ENCODE results near the gene LAMB3.

The LAMB3 gene

DNA sequence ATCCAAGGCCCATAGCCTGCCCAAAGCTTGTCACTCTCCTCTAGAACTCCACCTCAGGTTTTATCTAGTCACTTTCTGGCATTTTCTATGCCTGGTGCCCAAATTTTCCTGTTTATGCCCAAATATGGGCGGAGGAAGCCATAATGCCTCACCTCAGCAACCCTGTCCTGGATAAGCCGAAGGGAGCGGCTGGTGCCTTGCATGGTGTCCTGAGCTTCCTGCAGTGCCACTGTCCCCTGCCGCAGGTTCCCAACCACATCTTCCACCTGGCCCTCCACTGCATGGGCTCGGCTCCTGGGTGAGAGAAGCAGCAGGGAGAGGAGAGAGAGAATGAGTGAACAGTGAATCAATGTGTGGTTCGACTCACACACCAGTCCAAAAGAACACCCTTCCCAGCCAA is 34.5 kb downstream of the LAMB3 start:
- no peak for DNase-seq (ENCODE audit: low read depth)

DNA sequence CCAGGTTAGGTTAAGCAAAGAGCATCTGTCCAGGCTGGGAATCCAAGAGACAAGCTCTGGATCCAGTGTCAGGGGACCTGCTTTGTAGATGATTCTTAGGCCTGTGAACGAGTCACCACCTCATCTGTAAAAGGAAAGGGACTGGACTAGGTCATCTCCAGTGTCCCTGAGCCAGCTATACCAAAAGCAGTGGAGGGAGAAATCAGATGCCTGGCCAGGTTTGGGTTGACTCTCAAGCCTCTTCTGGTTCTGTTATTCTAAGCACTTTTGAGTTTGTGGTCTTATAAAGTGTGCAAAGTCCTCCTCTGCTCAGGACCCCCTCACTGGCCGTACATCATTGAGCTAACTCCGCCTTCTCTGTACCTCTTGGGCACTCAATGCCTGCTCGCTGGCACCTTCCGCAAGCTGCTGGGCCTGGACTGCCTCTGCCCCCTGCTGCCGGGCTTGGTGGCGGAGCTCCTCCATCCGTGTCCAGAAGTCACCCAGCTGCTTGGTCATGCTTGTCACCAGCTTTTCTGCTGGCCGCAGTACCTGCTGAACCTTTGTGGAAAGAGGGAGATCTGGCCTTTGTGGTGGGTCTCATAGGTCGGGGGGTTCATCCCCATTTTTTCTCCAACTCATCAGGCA is 35.1 kb downstream of the LAMB3 start:
- DNase-seq (ENCODE audit: low read depth), result no peak

DNA sequence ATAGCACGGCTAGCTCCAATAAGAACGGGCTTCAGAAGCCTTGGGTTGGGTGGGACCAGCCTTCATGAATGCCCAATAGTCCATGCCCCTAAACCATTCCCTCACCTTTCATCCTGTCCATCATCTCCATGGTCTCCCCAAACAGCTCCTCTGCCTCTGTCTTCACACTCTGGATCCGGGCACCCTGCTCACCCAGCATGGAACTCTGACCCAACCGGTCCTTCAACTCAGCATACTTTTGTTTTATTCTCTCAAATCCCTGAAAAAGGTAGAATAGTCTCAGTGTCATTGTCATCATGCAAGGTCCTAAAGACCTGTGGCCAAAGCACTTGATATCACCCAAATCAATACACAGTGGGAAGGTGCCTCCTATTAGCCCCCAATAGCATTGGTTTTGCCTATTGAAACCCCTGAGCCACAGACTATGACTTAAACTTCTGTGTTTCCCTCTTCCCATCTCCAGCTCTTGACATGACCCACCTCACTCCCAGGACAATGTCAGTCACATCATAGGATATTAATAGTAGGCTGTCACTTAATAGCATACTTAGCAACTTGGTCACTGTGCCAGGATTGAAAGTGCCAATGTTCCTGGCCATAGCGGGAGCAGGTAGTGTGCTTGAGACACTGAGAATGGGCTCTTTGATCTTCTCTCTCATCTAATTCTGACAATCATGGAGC is 35.7 kb downstream of the LAMB3 start:
- DNase-seq (ENCODE audit: low read depth), result no peak

DNA sequence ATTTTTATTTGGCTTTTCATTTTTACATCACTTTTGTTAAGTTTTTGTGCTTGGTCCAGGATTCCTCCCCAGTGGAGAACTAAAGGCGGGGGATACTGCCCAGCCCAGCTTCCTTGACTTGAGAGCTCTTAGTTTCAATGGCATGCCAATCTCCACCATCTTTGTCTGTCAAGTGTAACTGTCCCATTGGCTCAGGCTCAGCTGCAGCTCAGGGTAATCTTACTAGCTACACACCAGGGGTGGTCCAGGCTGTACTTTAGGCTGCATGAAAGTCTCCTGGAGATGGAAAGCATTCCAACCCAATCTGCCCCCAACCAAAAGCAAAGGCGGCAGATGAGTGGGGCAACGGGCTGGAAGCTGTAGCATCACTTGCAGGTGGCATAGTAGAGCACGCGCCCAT is 37.3 kb downstream of the LAMB3 start:
- no peak for DNase-seq (ENCODE audit: low read depth)

DNA sequence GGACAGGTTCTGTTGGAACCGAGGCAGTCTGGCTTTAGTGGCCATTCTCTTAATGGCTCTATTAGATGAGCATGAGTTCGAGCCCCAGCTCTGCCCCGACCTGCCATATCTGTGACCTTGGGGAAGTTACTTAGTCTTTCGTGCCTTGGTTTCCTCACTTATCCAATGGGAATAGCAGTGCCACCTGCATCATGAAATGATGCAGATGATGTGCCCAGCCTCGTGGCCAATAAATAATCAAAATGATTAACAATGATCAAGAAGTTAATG is 38.1 kb downstream of the LAMB3 start:
- DNase-seq (ENCODE audit: low read depth), result no peak

DNA sequence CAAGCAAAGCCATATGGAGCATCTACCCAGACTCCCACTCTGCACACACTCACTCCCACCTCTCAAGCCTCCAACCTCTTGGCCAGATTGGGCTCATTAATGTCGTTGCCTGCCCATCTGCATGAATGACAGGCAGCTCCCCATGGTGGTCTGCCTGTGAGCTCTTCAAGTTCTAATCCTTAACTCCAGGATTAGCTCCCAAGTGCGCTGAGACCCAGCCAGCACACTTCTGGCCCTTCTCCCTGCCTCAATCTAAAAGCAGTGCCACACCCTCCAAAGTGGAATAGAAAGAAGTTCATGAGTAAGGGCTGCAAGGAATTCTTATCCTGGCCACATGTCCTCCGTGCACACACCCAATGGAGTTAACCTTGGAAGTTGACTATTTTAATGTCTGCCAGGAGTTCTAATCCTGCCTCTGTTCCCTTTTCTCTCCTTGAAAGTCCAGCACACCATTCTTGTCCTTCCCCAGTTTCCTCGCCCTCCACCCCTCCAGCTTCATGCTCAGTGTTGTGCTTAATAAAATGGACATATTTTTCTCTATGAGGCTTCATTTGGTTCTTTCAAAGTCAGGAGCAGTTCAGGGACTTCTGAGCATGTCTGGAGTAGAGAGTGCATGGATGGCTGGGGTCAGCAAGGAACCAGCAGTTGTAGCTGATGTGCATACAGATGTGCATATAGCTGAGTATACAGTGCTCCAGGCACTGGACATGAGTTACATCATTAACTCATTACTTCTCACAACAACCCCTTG is 38.6 kb downstream of the LAMB3 start:
- no peak for DNase-seq (ENCODE audit: low read depth)

DNA sequence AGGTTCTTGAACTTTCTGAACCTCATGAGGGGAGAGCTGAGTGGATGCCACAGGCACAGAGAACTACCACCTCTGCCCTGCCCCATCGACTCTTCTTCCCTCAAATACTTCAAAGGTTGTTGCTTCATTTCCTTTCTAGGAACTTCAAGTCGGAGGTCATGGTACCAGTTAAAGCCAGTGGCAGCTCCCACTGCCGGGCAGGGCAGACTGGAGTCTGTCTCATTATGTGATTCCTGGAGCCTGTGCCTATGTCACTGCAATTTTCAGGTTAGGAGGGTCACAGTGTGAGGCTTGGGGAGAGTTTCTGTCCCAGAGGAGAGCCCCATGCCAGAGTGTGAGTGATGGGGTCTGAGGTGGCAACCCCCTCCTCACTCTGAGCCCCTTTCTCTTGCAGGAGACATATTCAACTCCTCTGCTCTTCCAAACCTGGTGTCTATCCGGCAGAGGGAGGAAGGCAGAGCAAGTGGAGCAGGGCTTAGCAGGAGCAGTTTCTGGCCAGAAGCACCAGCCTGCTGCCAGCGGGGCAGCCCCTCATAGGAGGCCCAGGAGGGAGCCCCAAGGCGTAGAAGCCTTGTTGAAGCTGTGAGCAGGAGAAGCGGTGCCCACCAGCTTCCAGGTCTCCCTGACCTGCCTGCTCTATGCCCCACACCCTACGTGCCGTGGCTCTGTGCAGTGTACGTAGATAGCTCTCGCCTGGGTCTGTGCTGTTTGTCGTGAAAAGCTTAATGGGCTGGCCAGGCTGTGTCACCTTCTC is 39.4 kb downstream of the LAMB3 start:
- no peak for DNase-seq (ENCODE audit: low read depth)

DNA sequence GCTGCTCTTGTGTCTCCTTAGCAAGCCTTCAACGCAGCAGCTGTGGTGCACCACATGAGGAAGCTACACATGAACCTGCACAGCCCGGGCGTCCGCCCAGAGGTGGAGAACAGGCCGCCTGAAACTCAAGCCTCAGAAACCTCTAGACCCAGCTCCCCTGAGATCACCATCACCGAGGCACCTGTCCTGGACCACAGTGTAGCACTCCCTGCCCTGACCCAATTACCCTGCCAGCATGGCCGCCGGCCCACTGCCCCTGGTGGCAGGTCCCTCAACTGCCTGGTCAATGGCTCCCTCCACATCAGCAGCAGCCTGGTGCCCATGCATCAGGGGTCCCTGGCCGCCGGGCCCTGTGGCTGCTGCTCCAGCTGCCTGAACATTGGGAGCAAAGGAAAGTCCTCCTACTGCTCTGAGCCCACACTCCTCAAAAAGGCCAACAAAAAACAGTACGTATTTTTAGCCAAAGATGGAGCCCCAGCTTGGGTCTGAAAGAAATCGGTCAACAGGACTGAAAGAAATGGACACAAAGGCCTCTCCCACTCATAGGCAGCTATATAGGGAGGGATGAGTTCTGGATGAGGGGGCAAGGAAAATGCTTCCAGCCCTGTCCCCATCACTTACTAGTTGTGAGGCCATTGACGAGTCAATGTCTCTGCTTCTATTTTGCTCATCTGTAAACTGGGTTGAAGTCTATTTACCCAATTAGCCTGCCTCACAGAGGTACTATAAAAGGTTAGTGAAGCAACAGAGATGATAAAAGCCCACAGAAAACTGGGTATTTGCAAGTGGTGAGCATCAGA is 40.3 kb downstream of the LAMB3 start:
- no peak for DNase-seq (ENCODE audit: low read depth)

DNA sequence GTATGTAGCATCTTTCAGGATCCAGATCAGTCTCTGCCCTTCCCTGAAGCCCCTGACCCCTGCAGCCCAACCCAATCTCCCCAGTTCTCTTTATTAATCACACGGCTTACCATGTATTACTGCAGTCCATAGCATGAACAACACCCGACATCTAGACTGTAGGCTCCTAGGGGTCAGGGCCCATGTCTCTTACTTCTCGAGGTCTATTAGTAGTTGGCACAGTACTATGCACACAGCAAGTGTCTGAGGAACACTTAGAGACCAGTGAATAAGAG is 41.7 kb downstream of the LAMB3 start:
- DNase-seq (ENCODE audit: low read depth), result no peak

DNA sequence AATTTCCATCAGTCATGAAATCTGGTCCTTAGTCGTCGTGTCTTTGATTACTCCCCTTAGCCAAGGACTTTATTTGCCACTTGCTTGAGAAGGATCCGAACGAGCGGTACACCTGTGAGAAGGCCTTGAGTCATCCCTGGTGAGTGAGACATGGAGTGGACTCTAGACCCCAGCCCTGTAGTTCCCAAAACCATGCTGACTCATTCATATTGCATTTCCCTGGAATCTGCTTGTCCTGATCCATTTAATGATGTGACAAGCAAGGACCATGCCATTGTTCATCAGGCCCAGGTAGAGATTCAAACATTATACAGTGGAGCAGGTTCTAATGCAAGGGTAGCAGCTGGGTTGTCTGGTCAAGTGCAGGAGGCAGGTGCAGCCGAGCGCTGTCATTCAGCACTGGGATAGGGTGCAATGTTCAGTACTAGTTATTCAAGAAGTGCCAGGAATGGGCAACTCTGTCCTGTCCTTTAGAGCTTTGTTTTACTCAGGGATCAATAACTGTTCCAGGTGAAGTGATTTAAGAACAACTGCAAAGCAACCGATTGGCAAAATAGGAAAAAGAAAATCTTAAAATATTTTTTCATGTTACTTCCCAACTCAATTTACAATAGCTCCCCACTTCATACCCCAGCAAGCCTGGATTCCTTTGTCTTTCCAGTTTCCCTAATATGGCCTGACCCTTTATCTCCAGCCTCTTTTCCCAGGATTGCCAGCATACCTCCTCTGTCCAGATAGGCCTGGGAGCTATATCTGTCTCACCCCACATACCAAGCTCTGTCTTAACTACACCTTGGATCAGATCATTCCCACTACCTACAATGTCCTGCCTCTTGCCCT is 42.2 kb downstream of the LAMB3 start:
- no peak for DNase-seq (ENCODE audit: low read depth)

DNA sequence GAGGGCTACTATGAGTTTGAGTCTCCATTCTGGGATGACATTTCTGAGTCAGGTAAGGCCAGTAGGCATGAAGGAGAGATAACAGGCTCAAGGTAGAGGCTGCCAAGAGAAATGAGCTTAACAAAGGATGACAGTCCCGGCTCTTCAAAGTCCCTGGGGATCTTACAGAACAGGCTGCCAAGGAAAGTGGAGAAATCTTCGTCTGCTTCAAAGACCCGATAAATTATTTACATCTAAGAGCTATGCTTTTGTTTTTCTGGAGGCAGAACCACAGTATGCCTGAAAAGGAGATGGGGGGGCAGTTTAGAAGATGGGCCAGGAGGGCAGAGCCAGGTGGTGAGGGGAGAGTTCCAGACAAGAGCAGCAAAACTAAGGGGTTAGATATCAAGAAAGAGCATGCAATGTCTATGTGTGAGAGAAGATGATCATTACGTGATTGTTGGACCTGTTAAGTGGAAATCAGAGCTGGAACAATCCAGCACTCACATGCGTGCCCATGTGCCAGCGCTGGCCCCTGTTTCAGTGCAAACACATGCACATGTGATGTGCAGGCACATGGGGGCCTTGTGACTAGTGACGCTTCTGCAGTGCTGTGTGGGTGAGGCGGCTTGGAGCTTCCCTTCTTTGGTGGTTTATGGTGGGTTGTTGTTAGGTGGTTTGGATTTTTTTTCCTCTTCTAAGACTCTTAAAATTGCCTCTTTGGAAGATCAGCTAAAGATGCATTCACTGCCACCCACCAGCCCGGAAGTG is 43.0 kb downstream of the LAMB3 start:
- no peak for DNase-seq (ENCODE audit: low read depth)

DNA sequence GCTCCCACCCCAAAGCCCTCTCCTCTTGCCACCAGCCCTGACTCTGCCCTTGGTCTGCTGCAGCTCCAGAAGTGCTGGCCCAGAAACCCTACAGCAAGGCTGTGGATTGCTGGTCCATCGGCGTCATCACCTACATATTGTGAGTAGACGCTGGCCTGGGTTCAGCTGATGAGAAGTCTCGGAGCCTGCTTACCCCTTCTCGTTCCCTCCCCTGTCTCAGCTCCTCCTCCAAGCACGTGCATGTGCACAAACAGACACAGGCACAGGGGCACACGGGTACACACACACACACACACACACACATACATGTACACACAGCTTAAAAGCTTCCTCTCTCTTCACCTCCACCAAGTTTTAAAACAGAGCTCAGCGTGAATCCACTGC is 44.4 kb downstream of the LAMB3 start:
- DNase-seq (ENCODE audit: low read depth), result no peak

DNA sequence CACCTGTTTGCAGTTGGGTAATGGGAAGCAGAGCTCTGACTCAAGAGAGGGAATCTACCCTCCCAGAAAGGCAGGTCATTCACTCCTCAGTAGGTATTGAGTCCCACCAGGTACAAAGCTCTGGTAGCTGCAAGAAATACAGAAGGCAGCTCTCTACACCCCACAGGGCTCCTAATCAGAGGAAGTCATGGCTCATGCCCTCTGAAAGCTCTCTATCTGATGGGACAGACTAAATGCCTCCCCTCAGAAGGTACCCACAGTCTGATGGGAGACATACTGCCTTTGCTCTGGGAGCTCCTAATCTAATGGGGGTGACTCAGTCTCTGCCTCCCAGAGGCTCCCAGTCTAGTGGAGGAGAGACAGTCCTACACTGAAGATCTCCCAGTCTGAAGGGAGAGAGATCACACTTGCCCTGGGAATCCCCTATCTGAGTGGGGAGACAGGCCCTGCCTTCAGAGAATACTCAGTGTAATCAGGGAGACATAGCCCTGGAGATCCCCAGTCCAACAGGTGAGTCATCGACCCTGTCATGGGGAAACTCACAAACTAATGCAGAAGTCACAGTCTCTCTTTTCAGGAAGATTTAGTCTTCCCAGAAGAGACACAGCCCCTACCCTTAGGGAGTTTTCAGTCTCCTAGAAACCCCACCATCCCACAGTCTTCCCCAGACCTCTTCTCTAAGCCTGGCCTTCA is 45.0 kb downstream of the LAMB3 start:
- DNase-seq (ENCODE audit: low read depth), result no peak

DNA sequence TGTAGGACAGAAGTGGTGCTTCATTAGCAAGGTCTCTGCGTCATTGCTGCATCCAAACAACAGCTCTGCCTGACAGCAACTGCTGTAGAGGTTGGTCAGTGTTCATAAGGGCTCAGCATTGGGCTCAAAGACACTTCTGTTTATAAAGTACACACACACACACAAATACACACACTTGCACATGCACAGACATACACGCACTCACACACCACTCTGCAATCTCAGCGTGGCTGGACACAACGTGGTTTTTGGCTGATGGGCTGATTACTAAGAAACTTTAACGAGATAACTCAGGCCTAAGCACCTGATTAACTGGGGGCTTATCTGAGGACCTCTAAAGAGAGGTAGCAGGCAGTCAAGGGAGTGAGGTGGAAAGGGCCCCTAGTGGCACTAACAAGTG is 48.3 kb downstream of the LAMB3 start:
- DNase-seq (ENCODE audit: low read depth), result no peak

DNA sequence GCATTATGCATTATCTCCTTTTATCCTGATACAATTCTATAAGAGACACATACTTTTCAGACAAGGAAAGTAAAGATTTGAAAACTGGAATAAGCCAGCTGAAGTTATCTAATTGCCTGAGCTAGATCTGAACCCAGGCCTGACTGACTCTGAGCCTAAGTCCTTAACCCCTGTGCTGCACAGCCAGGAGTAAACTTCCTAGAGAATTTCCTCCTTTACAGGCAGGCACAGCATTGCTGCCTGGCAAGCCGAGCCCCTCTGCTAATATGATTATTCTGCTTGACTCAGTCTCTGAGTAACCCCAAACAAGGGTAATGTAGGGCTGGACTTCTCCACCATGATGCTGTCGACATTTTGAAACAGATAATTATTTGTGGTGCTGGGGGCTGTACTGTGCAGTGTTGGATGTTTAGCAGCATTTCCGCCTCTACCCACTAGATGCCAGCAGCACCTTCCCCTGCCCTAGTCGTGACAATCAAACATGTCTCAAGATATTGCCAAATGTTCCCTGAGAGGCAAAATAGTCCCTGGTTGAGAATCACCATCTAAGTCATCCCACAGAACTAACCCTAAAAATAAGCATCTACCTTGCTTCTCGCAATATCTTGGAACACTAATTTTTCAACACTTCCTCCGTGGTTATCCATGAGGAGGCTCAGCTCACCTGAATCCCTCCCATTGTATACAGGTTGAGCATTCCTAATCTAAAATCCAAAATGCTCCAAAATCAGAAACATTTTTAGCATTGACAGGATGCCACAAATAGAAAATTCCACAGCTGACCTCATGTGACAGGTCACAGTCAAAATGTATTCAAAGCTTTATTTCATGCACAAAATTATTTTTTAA is 50.2 kb downstream of the LAMB3 start:
- no peak for DNase-seq (ENCODE audit: low read depth)

DNA sequence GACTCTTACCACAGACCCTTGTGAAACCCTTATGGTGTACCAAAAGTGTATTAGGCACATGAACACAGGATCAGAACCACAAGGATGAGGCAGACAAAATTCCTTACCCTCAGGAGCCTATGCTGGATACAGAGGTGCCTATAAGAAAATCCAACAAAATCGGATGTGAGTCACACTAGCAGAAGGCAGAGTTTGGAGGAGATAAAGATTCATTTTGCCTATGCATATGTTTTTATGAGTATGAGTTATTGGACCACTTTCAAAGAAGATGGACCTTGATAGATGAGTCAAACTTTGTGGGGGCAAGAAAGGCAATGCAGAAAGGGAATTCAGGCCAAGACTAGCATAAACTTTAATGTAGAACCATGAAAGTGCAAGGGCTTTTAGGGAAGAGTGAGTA is 51.7 kb downstream of the LAMB3 start:
- DNase-seq (ENCODE audit: low read depth), result no peak

DNA sequence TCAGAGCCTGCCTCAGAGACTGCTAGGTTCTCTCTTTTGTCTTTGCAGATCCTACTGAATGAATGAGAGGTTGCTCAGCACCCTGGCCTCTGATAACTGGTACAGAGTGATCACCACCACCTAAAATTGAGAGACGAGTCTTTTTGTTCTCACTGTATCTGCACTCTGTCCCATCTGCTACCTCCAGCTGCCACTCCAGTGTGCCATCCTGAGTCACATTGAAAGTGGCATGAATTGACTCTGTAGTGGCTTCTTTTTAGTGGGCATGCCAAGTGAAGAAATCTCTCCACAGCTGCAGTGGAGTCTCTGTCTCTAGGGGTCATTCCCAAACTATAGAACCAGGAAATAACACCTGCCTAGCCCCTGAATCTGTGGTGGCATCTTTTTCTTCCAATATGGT is 54.0 kb downstream of the LAMB3 start:
- DNase-seq (ENCODE audit: low read depth), result no peak

DNA sequence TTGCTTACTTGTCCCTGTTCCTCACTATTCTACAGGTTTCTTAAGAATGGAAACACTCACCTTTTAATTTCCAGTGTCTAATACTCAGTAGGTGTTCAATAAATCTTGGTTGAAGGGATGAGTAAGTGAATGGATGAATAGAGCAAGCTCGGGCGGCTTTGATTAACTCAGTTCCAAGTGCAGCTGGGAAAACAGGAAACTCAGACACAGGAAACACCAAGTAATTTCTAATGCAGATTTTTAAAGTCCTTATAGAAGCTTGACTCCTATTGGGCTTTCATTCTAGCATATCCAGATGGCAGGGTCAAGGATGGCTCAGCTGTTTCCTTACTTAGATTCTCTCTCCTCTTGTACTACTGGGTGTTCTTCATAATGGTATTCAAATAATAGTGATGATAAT is 54.7 kb downstream of the LAMB3 start:
- no peak for DNase-seq (ENCODE audit: low read depth)

DNA sequence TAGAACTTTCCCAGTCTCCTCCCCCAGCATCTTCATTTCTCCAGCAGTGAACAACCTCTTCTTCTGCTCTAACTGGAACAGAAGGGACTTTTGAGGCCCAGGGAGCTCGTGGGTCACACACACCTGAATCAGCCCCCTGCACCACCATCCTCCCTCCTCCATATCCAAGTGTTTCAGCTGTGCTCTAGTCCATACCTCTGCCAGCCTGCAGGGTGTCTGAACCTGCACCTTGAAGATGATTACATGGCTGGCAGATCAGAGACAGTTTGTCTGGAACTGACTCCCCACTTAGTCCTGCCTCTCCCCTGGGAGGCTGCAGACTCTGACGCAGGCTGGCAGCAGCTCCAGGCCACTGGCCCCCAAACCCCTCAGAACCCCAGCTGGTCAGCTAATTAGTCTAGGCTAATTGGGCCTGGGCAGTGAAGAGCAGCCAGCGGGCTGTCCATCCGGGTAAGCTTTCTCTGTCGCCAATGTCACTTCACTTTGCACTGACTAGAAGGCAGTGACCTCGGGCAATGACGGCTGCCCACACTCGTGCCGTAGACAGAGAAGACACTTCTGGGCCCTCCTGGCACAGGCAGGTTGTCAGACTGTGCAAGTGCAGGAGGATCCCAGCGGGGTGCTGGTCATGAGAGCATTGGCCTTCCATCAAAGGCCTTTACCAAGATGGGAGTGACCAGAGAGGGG is 56.5 kb downstream of the LAMB3 start:
- no peak for DNase-seq (ENCODE audit: low read depth)
